GM12864 (cell line): ENCODE measurements around the gene SGF29.
"Not testable (repeated sequence)": the region's sequence is repeated elsewhere in the genome, so short reads cannot be mapped to it uniquely, and the experiment has no call there.

Experiments used
- DNase-seq: peaks from one replicate; pipeline ENCODE4 v3.0.0-alpha.2; 2011; ENCODE audit warnings: low read depth
- H3K4me3 ChIP-seq: 2 replicates; pipeline ENCODE4 v1.5.1; 2011; ENCODE audit warnings: mild to moderate bottlenecking, low read depth, low read length, control low read depth
- CTCF ChIP-seq: IDR thresholded peaks from 2 replicates; pipeline ENCODE4 v1.5.1; 2011; ENCODE audit warnings: low read depth, mild to moderate bottlenecking, moderate library complexity, low read length, control low read depth, inconsistent platforms; ENCODE audit errors: missing control alignments

The SGF29 gene

GRCh38 chr16:28615486-28616223, 61.9 kb downstream of the SGF29 start:
- peak; percentile 67 for TF ChIP-seq CTCF
- DNase-seq, H3K4me3 ChIP-seq: not testable (repeated sequence)

GRCh38 chr16:28616224-28616577, 62.5 kb downstream of the SGF29 start:
- not testable (repeated sequence) for DNase-seq, H3K4me3 ChIP-seq

- no peak for TF ChIP-seq CTCF
- no peak overlapping the region for H3K4me3 ChIP-seq
- DNase-seq, result no peak
These were observed 62.9 kb downstream of the SGF29 start for GRCh38 chr16:28616636-28617035.

- H3K4me3 ChIP-seq, result no peak overlapping the region
- no peak for TF ChIP-seq CTCF
These were observed 64.2 kb downstream of the SGF29 start for GRCh38 chr16:28617874-28618273.

GRCh38 chr16:28620316-28620715, 66.6 kb downstream of the SGF29 start:
- H3K4me3 ChIP-seq, DNase-seq: not testable (repeated sequence)

More at GRCh38 chr16:28617874-28618273, 64.2 kb downstream of the SGF29 start:
- peak; percentile 41 for DNase-seq

GRCh38 chr16:28621481-28622155, 67.9 kb downstream of the SGF29 start:
- H3K4me3 ChIP-seq, result no peak overlapping the region; the same call in 1 of the 2 replicates
- TF ChIP-seq CTCF, result no peak
- DNase-seq, result no peak

- H3K4me3 ChIP-seq, result peak overlapping the region; percentile 70
- DNase-seq, result not testable (repeated sequence)
These were observed 68.9 kb downstream of the SGF29 start for GRCh38 chr16:28622532-28623171.

GRCh38 chr16:28623172-28623711, 69.5 kb downstream of the SGF29 start:
- H3K4me3 ChIP-seq, result peak overlapping the region; percentile 70
- DNase-seq, result no peak
- no peak for TF ChIP-seq CTCF

- H3K4me3 ChIP-seq, DNase-seq: not testable (repeated sequence)
These were observed 77.2 kb downstream of the SGF29 start for GRCh38 chr16:28630905-28631304.

- H3K4me3 ChIP-seq, DNase-seq: not testable (repeated sequence)
These were observed 82.5 kb downstream of the SGF29 start for GRCh38 chr16:28636093-28636823.

- not testable (repeated sequence) for H3K4me3 ChIP-seq, DNase-seq
These were observed 84.0 kb downstream of the SGF29 start, which contains the start of gene NPIPB8 for GRCh38 chr16:28637765-28638164. Gene NPIPB8 (plus strand): TSS chr16:28638065. CDS start chr16:28638361, 296 bp downstream.
